Fibroblast of mammary gland (primary cell): ENCODE measurements around the gene PPP2R3C.

Experiments
- DNase-seq: peaks from one replicate; pipeline ENCODE4 v3.0.0-alpha.2; 2010; ENCODE audit warnings: low read depth
- H3K4me3 ChIP-seq: 2 replicates; pipeline ENCODE4 v1.5.1; 2011; ENCODE audit warnings: low read depth, mild to moderate bottlenecking, low read length, moderate library complexity; ENCODE audit not compliant: control insufficient read depth
- CTCF ChIP-seq: conservative IDR thresholded peaks from 2 replicates; pipeline ENCODE4 v1.5.1; 2011; ENCODE audit warnings: low read depth, low read length, inconsistent platforms; ENCODE audit not compliant: control insufficient read depth, insufficient read depth

PPP2R3C gene

GRCh38 chr14:35052637-35053036 is 69.2 kb downstream of the PPP2R3C start:
- no peak for DNase-seq
- H3K4me3 ChIP-seq = no peak overlapping the region
- TF ChIP-seq CTCF = no peak

- peak; percentile 7 for DNase-seq
- no peak overlapping the region for H3K4me3 ChIP-seq
- TF ChIP-seq CTCF = no peak
Measured at GRCh38 chr14:35051796-35052195, 70.0 kb downstream of the PPP2R3C start.

- H3K4me3 ChIP-seq = no peak overlapping the region
- DNase-seq = peak; percentile 72
- TF ChIP-seq CTCF = no peak
Measured at GRCh38 chr14:35050652-35051051, 71.1 kb downstream of the PPP2R3C start.

GRCh38 chr14:35047976-35048513 is 73.7 kb downstream of the PPP2R3C start:
- no peak overlapping the region for H3K4me3 ChIP-seq

GRCh38 chr14:35046751-35047536 is 74.8 kb downstream of the PPP2R3C start:
- no peak for TF ChIP-seq CTCF
- DNase-seq = peak; percentile 40
- peak overlapping the region; percentile 87 for H3K4me3 ChIP-seq

More at GRCh38 chr14:35047976-35048513, 73.7 kb downstream of the PPP2R3C start:
- TF ChIP-seq CTCF = no peak
- no peak for DNase-seq

- peak; percentile 87 for DNase-seq
- H3K4me3 ChIP-seq = peak within 1 kb of the TSS; percentile 87
- no peak for TF ChIP-seq CTCF
Measured at GRCh38 chr14:35046048-35046750, 75.6 kb downstream of the PPP2R3C start, which contains the start of gene FAM177A1. TSS of gene FAM177A1 (plus strand) at chr14:35046272. CDS start at chr14:35046464, 192 bp downstream.
